Activated naive CD4-positive, alpha-beta T cell (primary cell): ENCODE results near the gene KLHL26.

ENCODE experiments used
- DNase-seq, 4 experiments: peaks; one replicate each; lab custom pipeline; 2025; lab: John Stamatoyannopoulos, UW

The KLHL26 gene

DNA sequence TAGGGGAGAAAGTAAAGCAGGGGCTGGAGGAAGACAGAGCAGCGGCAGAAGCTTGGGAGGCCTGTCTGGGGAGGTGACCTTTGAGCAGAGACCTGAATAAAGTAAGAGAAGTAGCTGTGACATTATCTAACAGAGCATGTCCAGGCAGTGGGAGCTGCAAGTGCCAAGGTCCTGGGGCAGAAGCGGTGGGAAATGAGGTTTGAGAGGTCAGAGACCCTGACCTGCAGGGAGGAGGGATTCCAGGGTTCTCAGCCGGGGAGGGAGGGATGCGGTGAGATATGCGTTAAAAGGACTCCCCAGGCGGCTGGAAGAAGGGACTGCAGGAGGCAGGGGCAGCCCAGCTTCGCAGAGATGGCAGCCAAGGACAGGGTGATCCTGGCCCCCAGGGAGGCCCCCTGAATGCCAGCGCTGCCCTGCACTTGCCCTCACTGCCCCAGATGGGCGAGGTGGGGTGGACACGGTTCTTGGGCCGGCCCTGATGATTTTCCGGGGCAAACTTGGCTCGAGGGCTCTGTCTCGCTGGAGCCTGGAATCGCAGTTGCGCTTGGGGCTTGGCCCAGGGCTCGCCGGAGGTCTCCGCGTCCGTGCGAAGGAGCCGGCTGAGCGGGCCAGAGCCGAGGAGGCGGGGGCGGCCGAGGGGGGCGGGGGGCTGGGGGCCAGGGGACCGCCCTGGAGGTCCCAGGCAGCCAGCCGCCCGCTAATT is 33.4 kb upstream of the KLHL26 start:
- no peak for DNase-seq

- no peak for DNase-seq
Observed at GRCh38 chr19:18603958-18604819, 32.6 kb upstream of the KLHL26 start.

GRCh38 chr19:18604820-18605159 is 32.0 kb upstream of the KLHL26 start:
- DNase-seq, result no peak

DNA sequence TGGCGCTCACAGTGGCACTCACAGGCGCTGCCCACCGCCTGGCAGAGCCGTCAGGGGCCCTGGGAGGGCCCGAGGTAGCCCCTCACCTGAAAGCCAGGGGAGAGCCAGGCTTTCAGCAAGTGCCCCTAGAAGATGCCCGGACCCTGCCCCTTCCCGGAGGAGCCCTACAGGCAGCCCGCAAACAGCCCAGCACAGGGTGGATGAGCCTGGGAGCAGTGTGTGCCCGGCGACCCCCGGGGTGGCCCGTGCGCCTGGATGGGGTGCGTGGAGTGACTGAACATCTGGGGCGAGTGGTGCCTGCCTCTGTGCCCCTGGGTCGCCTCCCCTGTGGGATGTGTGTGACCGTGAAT is 31.7 kb upstream of the KLHL26 start:
- no peak for DNase-seq

DNA sequence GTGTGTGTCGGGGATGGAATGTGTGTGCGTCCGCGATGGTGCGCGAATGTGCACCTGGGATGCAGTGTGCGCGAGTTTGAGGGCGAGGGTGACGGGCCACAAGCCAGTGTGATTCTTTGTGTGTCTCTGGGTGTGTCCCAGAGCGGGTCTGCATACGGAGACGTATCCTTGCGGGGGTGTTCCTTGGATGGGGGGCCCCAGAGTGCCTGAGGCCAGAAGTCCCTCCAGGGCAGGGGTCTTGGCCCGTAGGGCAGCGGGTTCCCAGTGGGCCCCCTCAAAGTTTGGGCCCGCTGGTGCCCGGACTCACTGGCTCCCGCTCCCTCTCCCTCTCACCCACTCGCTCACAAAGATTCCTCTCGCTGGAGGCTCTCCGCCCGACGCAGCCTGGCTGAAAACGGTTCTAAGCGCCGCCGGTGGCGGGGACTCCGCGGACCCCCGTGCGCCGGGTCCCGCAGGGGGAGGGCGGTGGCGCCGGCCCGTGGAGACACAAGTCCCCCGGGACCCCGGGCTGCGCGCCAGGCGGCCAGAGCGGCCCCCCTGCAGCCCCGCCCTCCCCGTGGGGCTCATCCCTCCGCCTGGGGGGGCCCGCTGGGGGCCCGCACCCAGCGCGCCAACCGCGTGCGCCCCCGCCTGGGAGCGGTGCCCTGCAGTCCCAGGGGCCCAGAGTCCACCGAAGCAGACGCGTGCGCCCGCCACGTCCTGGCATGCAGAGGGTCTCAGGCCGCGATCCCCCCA is 31.1 kb upstream of the KLHL26 start:
- no peak for DNase-seq

- no peak for DNase-seq
Observed at GRCh38 chr19:18606281-18607225, 30.3 kb upstream of the KLHL26 start, which contains the start of gene CRLF1. Gene CRLF1 (minus strand): TSS chr19:18606799. CDS start chr19:18606656, 143 bp downstream.

DNA sequence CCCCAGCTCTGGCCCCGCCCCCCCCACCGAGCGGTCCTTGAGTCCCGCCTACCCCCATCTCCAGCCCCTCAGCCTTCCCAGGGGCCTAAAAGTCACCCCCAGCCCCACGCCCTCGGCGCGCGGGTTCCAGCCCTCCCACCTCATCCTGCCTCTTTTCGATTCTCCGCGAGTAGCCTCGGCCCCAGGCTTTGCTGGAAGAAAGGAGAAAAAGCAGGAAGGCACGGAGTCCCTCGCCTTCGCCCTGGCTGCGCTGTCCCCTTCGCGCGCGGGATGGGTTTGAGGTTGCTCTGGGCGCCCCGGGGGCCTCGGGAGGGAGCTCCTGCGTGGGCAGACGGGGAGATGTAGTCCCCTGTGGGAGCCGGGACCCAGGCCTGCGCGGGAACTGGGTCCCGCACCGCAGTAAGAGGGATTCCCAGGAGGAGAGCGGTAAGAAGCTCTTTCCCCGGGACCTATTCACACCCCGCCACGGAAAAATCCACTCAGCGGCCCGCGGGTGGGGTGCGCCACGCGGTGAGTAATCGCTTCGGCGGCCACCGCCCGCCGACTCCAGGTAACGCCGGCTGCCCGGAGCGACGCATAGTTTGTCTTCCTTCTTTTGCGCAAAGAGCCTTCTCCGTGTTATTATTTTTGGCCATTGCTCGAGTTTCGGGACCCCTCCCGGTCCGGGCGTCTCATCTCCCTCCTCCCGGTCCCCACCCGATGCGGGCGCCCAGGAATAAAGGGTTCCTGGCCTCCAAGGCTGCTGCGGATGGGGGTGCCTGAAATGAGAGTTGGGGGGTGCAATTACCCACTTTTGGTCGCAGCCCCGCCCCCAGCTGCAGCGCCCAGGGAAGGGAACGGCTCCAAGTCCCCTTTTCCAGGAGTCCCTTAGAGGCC is 29.4 kb upstream of the KLHL26 start:
- DNase-seq, result no peak

- no peak for DNase-seq
Observed at GRCh38 chr19:18608102-18608804, 28.6 kb upstream of the KLHL26 start.

DNA sequence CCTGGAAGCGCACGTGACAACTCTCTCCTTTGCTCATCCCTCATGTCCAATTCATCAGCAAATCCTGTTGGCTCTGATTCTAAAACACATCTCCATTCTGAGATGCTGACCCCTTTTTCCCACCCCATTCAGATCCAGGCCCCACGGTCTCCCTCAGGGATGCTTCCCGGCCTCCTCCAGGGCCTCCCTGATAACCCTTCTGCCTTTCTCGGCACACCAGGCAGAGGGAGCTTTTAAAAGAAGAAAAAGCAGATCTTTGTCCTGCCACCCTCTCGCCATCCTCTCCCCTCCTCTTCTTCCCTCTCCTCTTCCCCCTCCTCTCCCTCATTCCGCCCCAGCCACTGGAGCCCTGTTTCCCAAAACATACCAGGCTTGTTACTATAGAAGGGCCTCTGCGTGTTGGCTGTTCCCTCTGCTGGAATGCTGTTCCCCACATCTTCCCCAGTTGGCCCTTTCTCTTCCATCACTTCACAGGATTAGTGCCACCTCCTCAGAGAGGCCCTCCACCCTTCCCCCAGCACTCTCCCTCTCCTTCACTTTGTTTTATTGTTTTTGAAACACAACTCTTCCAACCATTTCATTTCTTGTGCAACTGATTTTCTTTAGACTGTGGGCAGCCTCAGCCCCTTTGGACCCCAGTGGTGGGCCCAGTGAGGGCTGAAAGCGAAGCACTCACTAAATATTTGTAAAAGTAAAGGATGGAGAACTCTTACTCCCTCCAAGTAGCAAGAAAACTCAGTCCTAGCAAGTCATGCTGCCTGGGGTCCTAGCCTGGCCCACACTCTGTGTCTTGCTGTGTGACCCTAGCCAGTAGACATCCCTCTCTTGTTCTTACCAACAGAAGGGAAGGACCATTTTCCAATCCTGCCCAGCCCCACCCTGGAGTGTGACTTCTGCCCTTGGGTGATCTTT is 27.8 kb upstream of the KLHL26 start:
- DNase-seq, result no peak

DNA sequence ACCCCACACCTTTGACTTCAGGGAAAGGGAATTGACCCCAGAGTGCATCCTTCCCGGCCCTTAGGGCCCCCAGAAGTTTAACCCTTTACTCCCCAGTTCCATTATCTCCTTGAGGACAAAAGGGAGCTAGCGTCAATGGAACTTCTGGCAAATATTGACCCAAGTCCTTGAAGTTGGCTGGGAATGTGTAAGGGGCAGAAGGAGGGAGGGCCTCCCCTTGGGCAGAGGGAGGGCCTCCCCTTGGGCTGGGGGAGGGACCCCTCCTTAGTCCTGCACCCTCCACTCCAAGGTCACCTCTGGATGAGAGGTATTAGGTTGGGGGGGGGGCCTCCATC is 27.1 kb upstream of the KLHL26 start:
- DNase-seq, result no peak

DNA sequence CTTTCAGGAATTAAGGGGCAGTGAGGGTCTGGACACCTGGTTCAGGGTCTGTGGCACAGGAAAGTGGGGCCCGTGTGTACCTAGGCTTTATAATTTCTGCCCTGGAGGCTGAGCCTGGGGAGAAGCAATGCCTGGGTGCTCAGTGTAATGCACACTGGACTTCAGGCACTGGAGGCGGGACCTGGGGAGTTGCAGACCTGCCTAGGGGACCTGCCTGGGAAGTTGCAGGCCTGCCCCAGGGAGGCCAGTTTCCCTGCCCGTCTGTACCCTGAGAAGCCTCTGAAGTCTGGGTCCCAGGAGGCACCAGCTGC is 26.6 kb upstream of the KLHL26 start:
- DNase-seq, result no peak

DNA sequence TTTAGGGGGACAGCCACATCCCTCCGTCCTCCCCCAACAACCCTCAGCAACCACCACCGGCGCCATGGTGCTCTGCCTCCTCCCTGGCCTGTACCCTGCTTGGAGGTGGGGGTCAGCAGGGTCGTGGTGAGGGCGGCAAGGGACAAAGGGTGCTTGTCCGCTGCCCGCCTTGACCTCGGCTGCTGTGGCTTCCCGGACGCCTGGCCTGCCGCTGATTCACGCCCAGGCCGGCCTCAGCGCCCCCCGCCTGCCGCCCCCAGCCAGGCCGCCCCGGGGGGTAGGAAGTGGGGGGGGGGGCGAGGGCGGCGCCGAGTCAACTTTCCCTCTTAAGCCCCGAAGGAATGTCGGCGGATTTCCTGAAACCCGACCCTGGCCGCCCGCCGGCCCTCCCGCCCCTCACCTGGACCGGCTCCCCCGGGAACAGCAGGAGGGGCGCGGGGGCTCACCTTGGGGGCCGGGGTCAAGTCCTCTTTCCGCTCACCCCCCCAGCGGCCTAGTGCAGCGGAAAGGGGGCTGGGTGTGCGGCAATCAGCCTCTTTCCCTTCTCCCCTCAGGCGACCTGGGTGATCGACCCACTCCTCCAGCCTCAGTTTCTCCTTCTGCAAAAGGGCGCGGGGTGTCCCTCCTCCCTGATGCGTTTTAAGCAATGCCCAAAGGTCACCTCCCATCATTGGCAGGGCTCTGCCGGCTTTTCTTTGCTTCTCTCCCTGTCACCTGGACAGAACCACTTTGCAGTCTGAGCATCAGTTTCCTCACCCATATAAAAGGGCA is 26.1 kb upstream of the KLHL26 start:
- DNase-seq, result no peak

GRCh38 chr19:18611327-18612050 is 25.3 kb upstream of the KLHL26 start:
- DNase-seq, result no peak

- DNase-seq, result no peak
Observed at GRCh38 chr19:18612051-18612771, 24.6 kb upstream of the KLHL26 start.

GRCh38 chr19:18612772-18613588 is 23.8 kb upstream of the KLHL26 start, which contains the start of gene TMEM59L:
Gene TMEM59L (plus strand): TSS chr19:18612870. CDS start chr19:18612959, 89 bp downstream.
- DNase-seq, result peak in 1 of 4 experiments; percentile 42

GRCh38 chr19:18613589-18614234 is 23.1 kb upstream of the KLHL26 start:
- DNase-seq, result no peak
